ENCODE measurements around the gene DOCK10. TPM values are rescaled to one million over a fixed set of nuclear protein-coding genes. Genes with fewer than 3 reads are reported as not detected.

Gene DOCK10
- total RNA-seq, 5 donors from 2014 or later (not counting 1 experiment from before 2014, with no cell fraction given), result 206 to 266 (median 235) TPM

DNA sequence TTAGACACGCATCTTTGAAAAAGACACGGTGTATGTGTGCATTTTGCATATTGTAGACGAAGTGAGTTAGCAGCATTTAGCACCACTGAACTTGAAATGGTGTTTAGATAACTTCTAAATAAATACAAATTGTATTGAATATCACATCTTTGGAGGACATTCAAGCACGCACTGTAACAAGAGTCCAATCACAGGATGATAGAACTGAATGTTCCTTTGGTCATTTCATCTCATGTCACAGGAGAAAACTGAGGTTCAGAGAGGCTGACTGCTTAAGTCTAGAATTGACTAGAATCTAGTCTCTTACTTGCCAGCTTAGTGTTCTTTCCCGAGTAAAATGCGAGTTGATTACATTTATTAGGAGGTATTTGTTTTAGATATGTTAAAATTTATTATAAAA is 206.9 kb downstream of the DOCK10 start:
- no peak overlapping the region for H3K4me3 ChIP-seq (ENCODE audit: control insufficient read depth in 1 of 2, extremely low read depth in 1 of 2, low read length in 1 of 2)
- H3K9me3 ChIP-seq, result no peaks in the 10 kb centered on the region
- Mint-ChIP-seq H3K27ac (no peak overlapping the region), H3K4me3 (no peak overlapping the region), H3K9me3 (peaks cover 0 to 2% (median 0%) of the 10 kb centered on the region in 3 donors), H3K4me1 (no peaks in the 10 kb centered on the region), H3K27me3 (no peaks in the 10 kb centered on the region), H3K36me3 (peaks cover 74% of the 10 kb centered on the region)
- ChIA-PET POLR2A (no interaction called here), CTCF (no interaction called here)
- H3K36me3 ChIP-seq (ENCODE audit: control insufficient read depth in 2 of 2, extremely low read depth in 1 of 2, insufficient read depth in 1 of 2, low read length in 1 of 2), result peaks cover 15 to 89% of the 10 kb centered on the region in 2 donors
- H3K27ac ChIP-seq (ENCODE audit: low read length), result no peak overlapping the region
- DNase-seq, result no peak
- no CpG with 5 or more reads among the region's 6 CpGs for whole genome bisulfite sequencing (ENCODE audit: insufficient coverage)
- no peaks in the 10 kb centered on the region for H3K4me1 ChIP-seq (ENCODE audit: control insufficient read depth in 1 of 2, extremely low read depth in 1 of 2, insufficient read depth in 2 of 2, low read length in 2 of 2)
- no peaks in the 10 kb centered on the region for H3K27me3 ChIP-seq (replicated peaks in 1 of 2; ENCODE audit: control insufficient read depth in 2 of 2, extremely low read depth in 1 of 2, insufficient read depth in 2 of 2, low read length in 1 of 2)
- ATAC-seq (replicated peaks in 1 of 4), result no peak

DNA sequence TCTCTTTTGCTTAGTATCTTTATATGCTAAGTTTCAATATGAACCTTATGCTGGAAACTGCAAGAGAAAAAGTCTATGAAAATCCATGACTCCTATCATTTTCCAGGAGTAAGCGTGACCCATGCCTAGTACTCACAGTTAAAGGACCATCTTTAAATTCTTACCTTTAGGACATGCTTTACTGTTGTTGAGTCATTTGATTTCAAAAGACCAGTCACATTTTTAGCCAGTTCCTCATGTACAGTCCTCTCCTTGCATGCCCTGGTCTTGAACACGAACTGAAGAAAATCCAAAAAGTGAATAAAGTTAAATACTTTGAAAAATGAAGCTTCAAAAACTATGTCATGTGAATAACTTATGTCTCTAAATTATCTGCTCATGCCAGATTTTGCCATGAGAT is 208.3 kb downstream of the DOCK10 start:
- Histone ChIP-seq H3K27ac (ENCODE audit: low read length) (no peak overlapping the region), H3K9me3 (no peaks in the 10 kb centered on the region), H3K4me3 (ENCODE audit: control insufficient read depth in 1 of 2, extremely low read depth in 1 of 2, low read length in 1 of 2) (no peak overlapping the region), H3K4me1 (ENCODE audit: control insufficient read depth in 1 of 2, extremely low read depth in 1 of 2, insufficient read depth in 2 of 2, low read length in 2 of 2) (no peaks in the 10 kb centered on the region), H3K27me3 (replicated peaks in 1 of 2; ENCODE audit: control insufficient read depth in 2 of 2, extremely low read depth in 1 of 2, insufficient read depth in 2 of 2, low read length in 1 of 2) (no peaks in the 10 kb centered on the region), H3K36me3 (ENCODE audit: control insufficient read depth in 2 of 2, extremely low read depth in 1 of 2, insufficient read depth in 1 of 2, low read length in 1 of 2) (peaks cover 19 to 89% of the 10 kb centered on the region in 2 donors)
- no peaks in the 10 kb centered on the region for H3K9me3 Mint-ChIP-seq
- DNase-seq, result no peak
- ChIA-PET POLR2A (no interaction called here), CTCF (interaction anchor here in 1 of 2 donors (0.6 kb wide), 2 partner anchors 60 to 150 kb away, joined by 3 to 4 read pairs; no protein-coding TSS in a partner anchor)
- ATAC-seq (replicated peaks in 1 of 4), result no peak
- no peaks in the 10 kb centered on the region for H3K27me3 Mint-ChIP-seq
- peaks cover 74% of the 10 kb centered on the region for H3K36me3 Mint-ChIP-seq
- H3K27ac Mint-ChIP-seq, result peak overlapping the region in 1 of 2 donors; percentile 39
- no peaks in the 10 kb centered on the region for H3K4me1 Mint-ChIP-seq
- no peak overlapping the region for H3K4me3 Mint-ChIP-seq
- WGBS (ENCODE audit: insufficient coverage), result 100% methylated on average over 1 of the region's 2 CpGs

DNA sequence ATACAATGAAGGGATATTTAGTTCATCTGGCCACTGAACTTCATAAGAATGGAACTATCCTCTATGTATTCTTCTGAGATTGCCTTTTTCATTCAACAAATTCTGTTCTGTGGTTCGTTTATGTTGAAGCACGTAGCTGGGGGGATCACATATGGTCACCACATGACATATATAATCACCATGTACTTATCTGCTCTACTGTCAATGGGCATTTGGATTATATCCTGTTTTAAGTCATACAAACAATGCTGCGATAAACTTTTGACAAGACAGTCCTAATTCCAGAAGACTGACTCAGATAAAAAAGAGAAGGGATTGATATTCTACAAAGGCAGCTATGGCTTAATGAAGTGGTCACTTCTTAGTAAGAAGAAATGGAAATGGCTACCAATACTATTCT is 210.1 kb downstream of the DOCK10 start:
- Mint-ChIP-seq H3K4me3 (no peak overlapping the region), H3K27me3 (no peaks in the 10 kb centered on the region), H3K36me3 (peaks cover 77% of the 10 kb centered on the region), H3K4me1 (no peaks in the 10 kb centered on the region), H3K27ac (no peak overlapping the region), H3K9me3 (no peaks in the 10 kb centered on the region)
- Histone ChIP-seq H3K27me3 (replicated peaks in 1 of 2; ENCODE audit: control insufficient read depth in 2 of 2, extremely low read depth in 1 of 2, insufficient read depth in 2 of 2, low read length in 1 of 2) (no peaks in the 10 kb centered on the region), H3K4me3 (ENCODE audit: control insufficient read depth in 1 of 2, extremely low read depth in 1 of 2, low read length in 1 of 2) (no peak overlapping the region), H3K36me3 (ENCODE audit: control insufficient read depth in 2 of 2, extremely low read depth in 1 of 2, insufficient read depth in 1 of 2, low read length in 1 of 2) (peaks cover 25 to 91% of the 10 kb centered on the region in 2 donors), H3K9me3 (no peaks in the 10 kb centered on the region), H3K4me1 (ENCODE audit: control insufficient read depth in 1 of 2, extremely low read depth in 1 of 2, insufficient read depth in 2 of 2, low read length in 2 of 2) (no peaks in the 10 kb centered on the region), H3K27ac (ENCODE audit: low read length) (no peak overlapping the region)
- ATAC-seq (replicated peaks in 1 of 4) (no peak), DNase-seq (no peak)
- POLR2A ChIA-PET, result interaction anchor here in 1 of 2 donors (0.8 kb wide), 1 partner anchor 23 kb away, joined by 3 read pairs; no protein-coding TSS in a partner anchor
- CTCF ChIA-PET, result interaction anchor here in 1 of 2 donors (1.4 kb wide), 1 partner anchor 10 kb away, joined by 3 read pairs; no protein-coding TSS in a partner anchor
- WGBS (ENCODE audit: insufficient coverage), result no CpG with 5 or more reads among the region's 3 CpGs

DNA sequence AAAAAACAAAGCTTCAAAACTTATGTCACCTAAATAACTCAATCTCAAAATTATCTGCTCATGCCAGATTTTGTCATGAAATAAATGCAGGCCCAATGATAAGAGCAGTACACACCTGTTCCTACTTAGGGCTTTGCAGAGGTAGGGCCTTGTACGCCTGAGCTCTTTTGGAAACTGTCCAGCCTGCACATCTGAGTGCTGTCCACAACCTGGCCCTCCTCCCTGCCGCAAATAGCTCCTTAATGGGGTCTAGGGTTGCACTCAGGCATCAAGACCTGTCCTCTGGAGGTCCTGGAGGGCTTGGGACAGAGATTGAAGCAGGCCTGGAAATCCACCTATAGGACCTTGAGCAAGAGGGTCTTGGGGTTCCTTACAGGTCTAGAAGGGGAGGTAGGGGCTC is 210.7 kb downstream of the DOCK10 start:
- DNase-seq, result no peak
- Mint-ChIP-seq H3K4me1 (no peaks in the 10 kb centered on the region), H3K36me3 (peaks cover 78% of the 10 kb centered on the region), H3K27me3 (no peaks in the 10 kb centered on the region), H3K27ac (no peak overlapping the region), H3K9me3 (no peaks in the 10 kb centered on the region), H3K4me3 (no peak overlapping the region)
- Histone ChIP-seq H3K27me3 (replicated peaks in 1 of 2; ENCODE audit: control insufficient read depth in 2 of 2, extremely low read depth in 1 of 2, insufficient read depth in 2 of 2, low read length in 1 of 2) (no peaks in the 10 kb centered on the region), H3K9me3 (no peaks in the 10 kb centered on the region), H3K4me1 (ENCODE audit: control insufficient read depth in 1 of 2, extremely low read depth in 1 of 2, insufficient read depth in 2 of 2, low read length in 2 of 2) (no peaks in the 10 kb centered on the region), H3K27ac (ENCODE audit: low read length) (no peak overlapping the region), H3K4me3 (ENCODE audit: control insufficient read depth in 1 of 2, extremely low read depth in 1 of 2, low read length in 1 of 2) (no peak overlapping the region), H3K36me3 (ENCODE audit: control insufficient read depth in 2 of 2, extremely low read depth in 1 of 2, insufficient read depth in 1 of 2, low read length in 1 of 2) (peaks cover 31 to 90% of the 10 kb centered on the region in 2 donors)
- CTCF ChIA-PET, result interaction anchor here in 1 of 2 donors (1.4 kb wide), 1 partner anchor 9 kb away, joined by 3 read pairs; no protein-coding TSS in a partner anchor
- POLR2A ChIA-PET, result no interaction called here
- ATAC-seq (replicated peaks in 1 of 4), result no peak
- WGBS (ENCODE audit: insufficient coverage), result 70% methylated on average over 2 of the region's 2 CpGs

DNA sequence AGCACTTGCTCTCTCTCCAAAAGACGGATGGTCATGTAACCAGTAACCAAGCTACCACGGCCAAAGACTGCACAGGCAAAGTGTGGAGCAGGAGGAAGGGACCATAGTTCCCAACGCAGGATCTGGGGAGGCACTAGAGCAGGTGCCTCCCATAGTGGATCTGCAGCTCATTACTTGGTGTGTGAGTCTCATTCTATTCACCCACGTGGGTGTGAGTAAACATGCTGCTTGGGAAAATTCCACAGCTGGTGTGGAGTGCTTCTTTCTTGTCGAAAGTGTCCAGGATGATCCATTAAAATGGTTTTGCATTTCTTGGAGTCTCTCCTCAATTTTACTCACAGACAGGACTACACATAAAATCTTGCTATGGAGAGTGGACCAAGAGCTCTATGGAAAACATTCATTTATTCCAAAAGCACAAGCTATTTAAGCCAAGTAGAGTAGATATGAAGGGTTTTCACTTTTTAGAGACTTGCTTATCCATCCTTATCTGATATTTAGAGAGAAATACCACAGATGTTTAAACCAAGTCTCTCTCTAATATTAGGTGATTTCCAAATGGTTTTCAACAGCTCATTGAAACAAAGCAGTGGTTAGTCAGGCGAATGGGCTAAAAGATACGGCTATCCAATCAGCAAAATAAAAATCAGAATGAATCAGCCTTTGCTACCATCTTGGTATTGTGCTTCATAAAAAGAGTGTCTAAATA is 221.8 kb downstream of the DOCK10 start:
- H3K4me1 ChIP-seq (ENCODE audit: control insufficient read depth in 1 of 2, extremely low read depth in 1 of 2, insufficient read depth in 2 of 2, low read length in 2 of 2), result no peaks in the 10 kb centered on the region
- Mint-ChIP-seq H3K27ac (peak overlapping the region; percentile 15 to 73), H3K36me3 (peaks cover 58% of the 10 kb centered on the region), H3K4me3 (no peak overlapping the region), H3K4me1 (no peaks in the 10 kb centered on the region), H3K27me3 (no peaks in the 10 kb centered on the region), H3K9me3 (no peaks in the 10 kb centered on the region)
- no peaks in the 10 kb centered on the region for H3K9me3 ChIP-seq
- ATAC-seq (replicated peaks in 1 of 4) (no peak), DNase-seq (no peak)
- ChIA-PET POLR2A (interaction anchor here (0.5 to 0.6 kb wide), 3 partner anchors 26 to 179 kb away, joined by 3 to 10 read pairs (median 4); no protein-coding TSS in a partner anchor), CTCF (interaction anchor here in 1 of 2 donors (0.5 to 1.3 kb wide), 3 partner anchors 12 to 53 kb away, joined by 3 to 5 read pairs (median 4); no protein-coding TSS in a partner anchor)
- no peak overlapping the region for H3K4me3 ChIP-seq (ENCODE audit: control insufficient read depth in 1 of 2, extremely low read depth in 1 of 2, low read length in 1 of 2)
- no CpG with 5 or more reads among the region's 7 CpGs for WGBS (ENCODE audit: insufficient coverage)
- H3K27ac ChIP-seq (ENCODE audit: low read length), result no peak overlapping the region
- H3K36me3 ChIP-seq (ENCODE audit: control insufficient read depth in 2 of 2, extremely low read depth in 1 of 2, insufficient read depth in 1 of 2, low read length in 1 of 2), result peaks cover 0 to 77% of the 10 kb centered on the region in 2 donors
- no peaks in the 10 kb centered on the region for H3K27me3 ChIP-seq (replicated peaks in 1 of 2; ENCODE audit: control insufficient read depth in 2 of 2, extremely low read depth in 1 of 2, insufficient read depth in 2 of 2, low read length in 1 of 2)

DNA sequence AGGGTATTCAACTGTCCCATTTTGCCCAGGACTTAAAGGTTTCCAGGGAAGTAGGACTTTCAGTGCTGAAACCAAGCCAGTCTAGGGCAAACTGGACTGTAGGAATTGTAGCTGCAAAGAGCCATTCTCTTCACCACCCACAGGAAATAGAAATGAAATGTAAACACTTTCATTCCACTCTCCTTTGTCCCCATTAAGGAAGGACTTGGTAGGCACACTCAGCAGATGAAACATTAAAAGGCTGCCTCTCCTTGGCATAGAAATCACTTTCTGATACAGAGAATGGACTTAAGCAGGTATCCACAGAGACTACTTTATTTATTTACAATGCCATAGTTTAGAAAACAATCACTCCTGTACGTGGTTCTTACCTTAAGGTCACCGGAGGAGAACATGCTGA is 223.2 kb downstream of the DOCK10 start:
- H3K4me3 Mint-ChIP-seq, result no peak overlapping the region
- ATAC-seq (replicated peaks in 1 of 4) (no peak), DNase-seq (no peak)
- ChIA-PET POLR2A (no interaction called here), CTCF (interaction anchor here in 1 of 2 donors (0.6 to 0.9 kb wide), 2 partner anchors 23 to 251 kb away, joined by 3 read pairs; no protein-coding TSS in a partner anchor)
- no peaks in the 10 kb centered on the region for H3K9me3 Mint-ChIP-seq
- H3K27me3 Mint-ChIP-seq, result no peaks in the 10 kb centered on the region
- no peaks in the 10 kb centered on the region for H3K4me1 Mint-ChIP-seq
- peaks cover 2% of the 10 kb centered on the region for H3K9me3 ChIP-seq
- H3K36me3 Mint-ChIP-seq, result peaks cover 57% of the 10 kb centered on the region
- H3K27ac Mint-ChIP-seq, result peak overlapping the region; percentile 9 to 81
- H3K4me1 ChIP-seq (ENCODE audit: control insufficient read depth in 1 of 2, extremely low read depth in 1 of 2, insufficient read depth in 2 of 2, low read length in 2 of 2), result no peaks in the 10 kb centered on the region
- no peaks in the 10 kb centered on the region for H3K27me3 ChIP-seq (replicated peaks in 1 of 2; ENCODE audit: control insufficient read depth in 2 of 2, extremely low read depth in 1 of 2, insufficient read depth in 2 of 2, low read length in 1 of 2)
- peaks cover 0 to 81% of the 10 kb centered on the region in 2 donors for H3K36me3 ChIP-seq (ENCODE audit: control insufficient read depth in 2 of 2, extremely low read depth in 1 of 2, insufficient read depth in 1 of 2, low read length in 1 of 2)
- WGBS (ENCODE audit: insufficient coverage), result no CpG with 5 or more reads among the region's 2 CpGs
- no peak overlapping the region for H3K4me3 ChIP-seq (ENCODE audit: control insufficient read depth in 1 of 2, extremely low read depth in 1 of 2, low read length in 1 of 2)
- no peak overlapping the region for H3K27ac ChIP-seq (ENCODE audit: low read length)
